HEK293 (cell line): ENCODE data around the gene SLC26A5.

Experiments used
- CTCF ChIA-PET: fragments of 350-600 bp; formaldehyde crosslinking; extraction: SDS; loops from one replicate; lab custom pipeline; 2021; ENCODE audit warnings: antibody characterized with exemption; lab: Yijun Ruan, JAX
- POLR2A ChIA-PET: fragments of 300-600 bp; formaldehyde crosslinking; extraction: SDS; loops from one replicate; lab custom pipeline; 2020; ENCODE audit warnings: antibody characterized with exemption, inconsistent platforms; lab: Yijun Ruan, JAX
- H3K27ac ChIP-seq: fragments of 200-500 bp; sonication (Bioruptor generic); 2 replicates; pipeline ENCODE4 v1.5.1; 2014; ENCODE audit warnings: low read depth, low read length, control low read depth, inconsistent platforms; ENCODE audit errors: extremely low read depth
- H3K36me3 ChIP-seq, 2 experiments: fragments of 200-500 bp in 1 of 2; sonication (Bioruptor generic) in 1 of 2; 1 replicate in 1 of 2; 2 replicates in 1 of 2; pipeline ENCODE4 v1.5.1; 2014 to 2017; ENCODE audit warnings: inconsistent platforms in 2 of 2, low read length in 2 of 2; ENCODE audit not compliant: control insufficient read depth in 2 of 2, insufficient read depth in 1 of 2
- H3K4me1 ChIP-seq: fragments of 200-500 bp; sonication (Bioruptor generic); 2 replicates; pipeline ENCODE4 v1.5.1; 2014; ENCODE audit warnings: mild to moderate bottlenecking, low read length, inconsistent platforms; ENCODE audit not compliant: control insufficient read depth, insufficient read depth
- H3K4me3 ChIP-seq: 2 replicates; pipeline ENCODE4 v1.5.1; 2011; ENCODE audit warnings: low read depth, mild to moderate bottlenecking, control low read depth, low read length, moderate library complexity
- H3K9me3 ChIP-seq: fragments of 200-500 bp; sonication (Bioruptor generic); 2 replicates; pipeline ENCODE4 v1.5.1; 2014; ENCODE audit warnings: low read depth, low read length, inconsistent platforms; ENCODE audit not compliant: control insufficient read depth, insufficient read depth
- BCL11B ChIP-seq: fragments of 450-650 bp; formaldehyde crosslinking; IDR thresholded peaks from 2 replicates; pipeline ENCODE4 v1.5.1; 2016; ENCODE audit warnings: low read depth, missing biosample characterization, missing genetic modification characterization
- GLIS1 ChIP-seq: fragments of 450-650 bp; formaldehyde crosslinking; IDR thresholded peaks from 2 replicates; pipeline ENCODE4 v1.5.1; 2016; ENCODE audit warnings: missing biosample characterization, missing genetic modification characterization
- OVOL3 ChIP-seq: fragments of 450-650 bp; formaldehyde crosslinking; IDR thresholded peaks from 2 replicates; pipeline ENCODE4 v1.5.1; 2016; ENCODE audit warnings: missing biosample characterization, missing genetic modification characterization
- WT1 ChIP-seq: fragments of 450-650 bp; formaldehyde crosslinking; IDR thresholded peaks from 2 replicates; pipeline ENCODE4 v1.5.1; 2016; ENCODE audit warnings: missing biosample characterization, missing genetic modification characterization
- ZBTB26 ChIP-seq: fragments of 450-650 bp; formaldehyde crosslinking; optimal IDR thresholded peaks from 2 replicates; pipeline ENCODE3; 2016; ENCODE audit warnings: missing biosample characterization, mild to moderate bottlenecking, missing genetic modification characterization
- ZBTB44 ChIP-seq: fragments of 450-650 bp; IDR thresholded peaks from 2 replicates; pipeline ENCODE4 v1.5.1; 2018; ENCODE audit warnings: missing biosample characterization, mild to moderate bottlenecking, missing genetic modification characterization
- ZNF114 ChIP-seq: fragments of 450-650 bp; formaldehyde crosslinking; IDR thresholded peaks from 2 replicates; pipeline ENCODE4 v1.5.0; 2017; ENCODE audit warnings: missing biosample characterization, missing genetic modification characterization
- ZNF121 ChIP-seq: fragments of 450-650 bp; formaldehyde crosslinking; IDR thresholded peaks from 2 replicates; pipeline ENCODE4 v1.5.1; 2016; ENCODE audit warnings: missing biosample characterization, missing genetic modification characterization
- ZNF157 ChIP-seq: fragments of 450-650 bp; formaldehyde crosslinking; IDR thresholded peaks from 2 replicates; pipeline ENCODE4 v1.5.1; 2016; ENCODE audit warnings: missing biosample characterization, missing genetic modification characterization
- ZNF214 ChIP-seq: fragments of 450-650 bp; formaldehyde crosslinking; IDR thresholded peaks from 2 replicates; pipeline ENCODE4 v1.5.1; 2017; ENCODE audit warnings: missing biosample characterization, mild to moderate bottlenecking, missing genetic modification characterization, borderline replicate concordance
- ZNF223 ChIP-seq: fragments of 450-650 bp; formaldehyde crosslinking; IDR thresholded peaks from 2 replicates; pipeline ENCODE4 v1.5.1; 2016; ENCODE audit warnings: missing biosample characterization, missing genetic modification characterization
- ZNF335 ChIP-seq: fragments of 450-650 bp; formaldehyde crosslinking; conservative IDR thresholded peaks from 2 replicates; pipeline ENCODE4 v1.5.1; 2016; ENCODE audit warnings: missing biosample characterization, missing genetic modification characterization
- ZNF362 ChIP-seq: fragments of 450-650 bp; formaldehyde crosslinking; IDR thresholded peaks from 2 replicates; pipeline ENCODE4 v1.5.1; 2016; ENCODE audit warnings: missing biosample characterization, missing genetic modification characterization
- ZNF473 ChIP-seq: fragments of 450-650 bp; formaldehyde crosslinking; IDR thresholded peaks from 2 replicates; pipeline ENCODE4 v1.5.1; 2017; ENCODE audit warnings: missing biosample characterization, missing genetic modification characterization
- ZNF514 ChIP-seq: fragments of 450-650 bp; formaldehyde crosslinking; IDR thresholded peaks from 2 replicates; pipeline ENCODE4 v1.5.1; 2016; ENCODE audit warnings: missing biosample characterization, missing genetic modification characterization
- ZNF555 ChIP-seq: fragments of 450-650 bp; formaldehyde crosslinking; conservative IDR thresholded peaks from 2 replicates; pipeline ENCODE4 v1.5.1; 2017; ENCODE audit warnings: missing biosample characterization, mild to moderate bottlenecking, missing genetic modification characterization, inconsistent platforms
- ZNF585B ChIP-seq: fragments of 450-650 bp; formaldehyde crosslinking; IDR thresholded peaks from 2 replicates; pipeline ENCODE4 v1.5.1; 2016; ENCODE audit warnings: missing biosample characterization, missing genetic modification characterization
- ZNF623 ChIP-seq: fragments of 450-650 bp; formaldehyde crosslinking; IDR thresholded peaks from 2 replicates; pipeline ENCODE4 v1.5.1; 2016; ENCODE audit warnings: missing biosample characterization, missing genetic modification characterization
- ZNF747 ChIP-seq: fragments of 450-650 bp; formaldehyde crosslinking; IDR thresholded peaks from 2 replicates; pipeline ENCODE4 v1.5.1; 2016; ENCODE audit warnings: missing biosample characterization, missing genetic modification characterization
- ZNF837 ChIP-seq: fragments of 450-650 bp; formaldehyde crosslinking; IDR thresholded peaks from 2 replicates; pipeline ENCODE4 v1.5.1; 2016; ENCODE audit warnings: missing biosample characterization, missing genetic modification characterization
- ZSCAN16 ChIP-seq: fragments of 450-650 bp; formaldehyde crosslinking; IDR thresholded peaks from 2 replicates; pipeline ENCODE4 v1.5.1; 2016; ENCODE audit warnings: missing biosample characterization, missing genetic modification characterization

Gene SLC26A5

GRCh38 chr7:103447073-103447960 lies 1.3 kb upstream of the SLC26A5 start (continued):
- TF ChIP-seq ZNF362 (tag by site-specific recombination), result peak; percentile 36; the same call in 1 of the 2 replicates
- no peak for TF ChIP-seq ZNF555 (tag by site-specific recombination)

GRCh38 chr7:103445228-103446048 lies 569 bp downstream of the SLC26A5 start:
- ChIA-PET POLR2A (no interaction called here), CTCF (interaction anchor here (0.6 to 1.2 kb wide), 2 partner anchors 28 to 1125 kb away, joined by 3 read pairs; no protein-coding TSS in a partner anchor)
- H3K9me3 ChIP-seq, result no peaks in the 10 kb centered on the region
- H3K4me1 ChIP-seq, result no peaks in the 10 kb centered on the region
- H3K4me3 ChIP-seq, result no peak overlapping the region; the same call in 1 of the 2 replicates
- H3K36me3 ChIP-seq, result no peaks in the 10 kb centered on the region
- H3K27ac ChIP-seq, result no peak overlapping the region
- no peak for TF ChIP-seq ZNF223
- no peak for TF ChIP-seq WT1 (tag by site-specific recombination)
- no peak for TF ChIP-seq ZNF585B (tag by site-specific recombination)
- TF ChIP-seq ZNF514 (tag by site-specific recombination), result no peak
- no peak for TF ChIP-seq ZBTB44
- TF ChIP-seq ZBTB26, result peak; percentile 31
- peak; percentile 73 for TF ChIP-seq ZNF335 (tag by site-specific recombination)
- TF ChIP-seq ZNF747 (tag by site-specific recombination), result no peak

GRCh38 chr7:103439661-103440060 lies 6.3 kb downstream of the SLC26A5 start:
- POLR2A ChIA-PET, result no interaction called here

GRCh38 chr7:103437623-103438022 lies 8.4 kb downstream of the SLC26A5 start:
- POLR2A ChIA-PET, result no interaction called here
- Histone ChIP-seq H3K9me3 (no peaks in the 10 kb centered on the region), H3K36me3 (no peaks in the 10 kb centered on the region), H3K27ac (no peak overlapping the region), H3K4me1 (no peaks in the 10 kb centered on the region), H3K4me3 (no peak overlapping the region)
- no peak for TF ChIP-seq ZNF121 (tag by site-specific recombination)
- no peak for TF ChIP-seq ZNF157 (tag by site-specific recombination)
- no peak for TF ChIP-seq OVOL3 (tag by site-specific recombination)
- no peak for TF ChIP-seq ZNF837 (tag by site-specific recombination)
- no peak for TF ChIP-seq ZNF473 (tag by site-specific recombination)
- TF ChIP-seq BCL11B (tag by site-specific recombination), result no peak
- TF ChIP-seq ZNF114, result no peak
- TF ChIP-seq, all 188 proteins: peak for 0
- CTCF ChIA-PET, result interaction anchor here (1.2 kb wide), 1 partner anchor 9 kb away, joined by 6 read pairs; no protein-coding TSS in a partner anchor

More at GRCh38 chr7:103439661-103440060, 6.3 kb downstream of the SLC26A5 start:
- Histone ChIP-seq H3K9me3 (no peaks in the 10 kb centered on the region), H3K36me3 (no peaks in the 10 kb centered on the region), H3K4me3 (no peak overlapping the region), H3K4me1 (no peaks in the 10 kb centered on the region), H3K27ac (no peak overlapping the region)
- CTCF ChIA-PET, result no interaction called here
- TF ChIP-seq ZNF623 (peak; percentile 66), ZSCAN16 (tag by site-specific recombination) (no peak), ZNF214 (tag by site-specific recombination) (no peak), GLIS1 (tag by site-specific recombination) (no peak)
